Measurements from ENCODE around the gene SLC44A5.

Gene SLC44A5

GRCh38 chr1:75170981-75171380, 439.9 kb downstream of the SLC44A5 start:
- DNase-seq, result no peak

GRCh38 chr1:75170011-75170410, 440.9 kb downstream of the SLC44A5 start:
- DNase-seq, result no peak

DNA sequence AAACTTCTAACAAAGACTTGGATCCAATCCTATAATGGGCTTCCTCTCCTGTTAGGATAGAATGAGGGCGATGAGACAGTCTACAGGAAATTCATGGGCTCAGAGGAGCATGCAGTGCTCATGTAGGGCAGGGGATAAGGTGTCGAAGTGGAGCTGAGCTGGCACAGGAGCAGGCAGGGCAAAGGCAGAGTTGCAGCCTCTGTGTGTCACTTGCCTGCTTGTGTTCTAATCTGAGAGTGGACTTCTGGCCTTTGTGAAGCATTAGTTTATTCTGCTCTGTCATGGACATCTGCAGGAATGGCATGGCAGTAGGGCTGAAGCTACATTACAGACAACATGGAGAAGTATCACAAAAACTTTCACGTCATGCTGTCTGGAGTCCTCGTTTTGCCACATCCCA, 444.1 kb downstream of the SLC44A5 start:
- no peak for DNase-seq

DNA sequence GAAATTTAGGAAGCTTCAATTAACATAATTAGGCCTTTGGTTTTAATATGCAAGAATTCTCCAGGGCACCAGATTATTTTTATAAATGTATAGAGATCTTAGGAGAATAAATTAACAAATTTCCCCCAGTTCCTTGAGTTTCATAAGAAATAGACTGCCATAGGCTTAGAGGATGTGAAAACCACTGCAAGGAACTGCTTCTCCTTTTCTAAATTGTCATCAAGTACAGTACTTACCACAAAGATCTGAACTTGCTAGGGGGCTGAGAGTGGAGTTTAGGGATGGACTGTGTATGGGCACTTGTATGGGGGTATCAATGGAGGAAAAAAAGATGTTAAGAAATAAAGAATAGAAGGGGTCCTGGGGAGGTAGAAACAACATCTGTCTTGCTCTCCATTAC, 445.6 kb downstream of the SLC44A5 start:
- DNase-seq, result no peak

GRCh38 chr1:75159154-75159553, 451.8 kb downstream of the SLC44A5 start:
- DNase-seq, result no peak

All from central memory CD4-positive, alpha-beta T cell (primary cell).